ENCODE data around the gene RXRA.

The RXRA gene

DNA sequence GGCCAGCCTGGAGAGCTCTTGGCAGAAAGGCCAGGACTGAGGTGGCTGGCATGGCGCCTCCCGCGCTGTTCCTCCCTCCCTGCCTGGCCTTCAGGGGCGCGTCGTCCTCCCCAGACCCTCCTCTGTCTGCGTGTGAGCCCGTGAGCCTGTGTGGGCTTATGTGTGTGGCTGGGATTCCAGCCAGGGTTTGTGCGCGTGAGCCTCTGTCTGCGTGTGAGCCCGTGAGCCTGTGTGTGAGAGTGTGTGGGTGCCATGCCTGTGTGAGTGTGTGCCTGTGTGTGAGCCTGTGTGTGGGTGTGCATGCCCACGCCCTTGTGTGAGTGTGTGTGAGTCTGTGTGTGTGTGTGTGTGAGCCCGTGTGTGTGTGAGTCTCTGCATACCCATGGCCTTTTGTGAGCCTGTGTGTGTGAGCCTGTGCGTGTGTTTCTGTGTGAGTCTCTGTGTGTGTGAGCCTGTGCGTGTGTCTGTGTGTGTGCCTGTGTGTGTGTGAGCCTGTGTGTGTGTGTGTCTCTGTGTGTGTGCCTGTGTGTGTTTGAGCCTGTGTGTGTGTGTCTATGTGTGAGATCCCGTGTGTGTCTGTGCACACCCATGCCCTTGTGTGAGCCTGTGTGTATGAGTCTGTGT lies 13.0 kb downstream of the RXRA start:
- DNase-seq, result no peak

DNA sequence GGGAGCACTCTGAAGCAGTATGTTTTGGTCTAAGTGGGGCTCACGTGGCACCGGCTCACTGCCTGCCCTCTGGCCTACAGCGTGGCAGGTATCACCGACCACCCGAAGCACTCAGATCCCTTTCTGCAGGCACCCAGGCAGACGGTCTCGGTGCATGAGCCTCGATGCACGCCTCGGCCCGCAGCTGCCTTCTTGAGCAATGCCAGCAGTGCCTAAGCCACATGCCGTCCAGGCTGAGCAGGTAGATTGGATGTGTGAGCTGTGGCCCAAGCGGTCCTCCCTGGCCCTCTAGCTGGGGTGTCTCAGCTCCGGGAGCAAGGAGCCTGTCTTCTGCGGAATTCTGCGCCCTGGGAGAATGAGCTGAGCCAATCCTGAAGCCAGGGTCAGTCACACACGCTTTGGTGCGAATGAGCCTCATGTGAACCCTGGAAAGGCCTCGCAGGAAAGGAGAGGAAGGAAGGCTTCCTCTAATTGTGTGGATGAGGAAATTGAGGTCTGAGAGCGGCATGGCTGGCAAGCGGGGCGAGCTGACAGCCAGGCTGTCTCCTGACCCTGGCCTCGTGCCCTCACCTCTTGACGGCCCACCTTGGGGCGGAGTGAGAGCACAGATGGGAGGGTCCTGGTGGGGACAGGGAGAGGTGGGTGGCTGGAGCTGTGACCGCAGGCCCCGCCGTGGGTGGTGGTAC lies 14.4 kb downstream of the RXRA start:
- no peak for DNase-seq

DNA sequence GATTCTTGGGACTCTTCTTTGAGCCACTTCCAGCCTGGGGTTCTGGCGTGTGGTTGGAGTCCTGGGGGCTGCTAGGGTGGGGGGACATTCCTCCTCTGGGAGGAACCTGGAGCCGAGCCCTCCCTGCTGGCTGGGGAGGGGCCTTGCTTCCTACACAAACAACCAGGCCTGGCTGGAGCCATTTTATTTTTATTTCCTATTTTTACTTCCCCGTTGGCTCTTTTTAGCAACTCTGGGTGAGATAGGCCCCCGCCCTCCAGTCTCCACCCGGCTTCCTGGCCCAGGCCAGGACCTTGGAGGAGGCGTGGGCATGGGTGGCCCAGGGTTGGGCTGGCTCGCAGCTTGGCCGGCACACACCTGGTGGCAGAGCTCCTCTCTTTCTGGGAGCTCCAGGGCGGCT lies 15.1 kb downstream of the RXRA start:
- DNase-seq, result no peak

DNA sequence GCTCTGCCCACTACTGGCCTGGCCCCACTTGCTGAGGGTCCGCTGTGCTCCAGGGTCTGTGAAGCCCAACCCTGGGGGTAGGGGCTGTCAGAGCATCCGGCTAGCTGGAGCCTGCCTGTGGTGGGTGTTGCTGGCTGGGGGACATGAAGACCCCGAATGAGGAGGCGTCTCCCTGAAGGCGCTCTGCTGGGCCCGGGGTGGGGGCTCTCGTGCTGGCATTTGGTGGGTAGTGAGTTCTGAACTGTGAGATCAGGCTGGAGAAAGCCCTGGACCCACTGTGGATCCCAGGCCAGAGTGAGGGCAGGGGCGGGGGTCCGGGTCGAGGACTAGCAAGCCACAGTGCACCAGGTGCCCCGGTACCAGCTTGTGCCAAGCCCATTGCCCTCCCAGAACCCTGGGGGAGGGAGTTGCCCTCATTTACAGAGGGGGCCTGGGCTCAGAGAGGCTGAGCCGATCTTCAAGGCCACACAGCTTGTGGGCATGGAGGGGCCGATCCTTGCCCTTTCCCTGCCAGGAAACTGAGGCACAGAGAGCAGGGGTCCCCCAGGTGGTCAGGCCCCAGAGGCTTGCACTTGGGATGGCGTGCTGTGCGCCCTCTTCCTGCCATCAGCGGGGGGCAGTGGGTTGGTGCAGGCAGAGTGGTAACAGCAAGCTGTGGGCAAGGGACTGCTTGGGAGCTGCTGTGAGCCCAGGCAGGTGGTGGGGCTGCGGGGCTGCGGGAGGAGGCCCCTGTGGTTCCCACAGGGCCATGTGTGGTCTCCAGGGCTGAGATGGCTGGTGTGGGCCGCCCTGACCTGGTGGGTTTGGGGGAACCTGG lies 15.9 kb downstream of the RXRA start:
- no peak for DNase-seq

DNA sequence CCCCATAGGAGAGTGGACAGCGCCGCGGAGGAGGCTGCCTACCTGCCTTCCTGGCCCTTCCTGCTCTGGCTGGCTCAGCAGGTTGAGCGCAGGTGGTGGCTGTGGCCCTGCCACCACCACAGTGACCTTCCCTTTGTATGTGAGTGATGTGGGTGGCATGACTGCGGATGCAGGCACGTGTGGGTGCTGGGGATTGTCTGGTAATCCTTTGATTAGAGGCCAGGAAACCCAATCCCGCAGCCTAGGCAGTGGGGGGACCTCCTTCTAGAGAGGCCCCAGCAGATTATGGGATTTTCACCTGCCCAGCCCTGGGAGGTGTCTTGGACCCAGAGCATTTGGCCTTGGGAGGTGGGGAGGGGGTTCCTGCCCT lies 16.5 kb downstream of the RXRA start:
- no peak for DNase-seq

DNA sequence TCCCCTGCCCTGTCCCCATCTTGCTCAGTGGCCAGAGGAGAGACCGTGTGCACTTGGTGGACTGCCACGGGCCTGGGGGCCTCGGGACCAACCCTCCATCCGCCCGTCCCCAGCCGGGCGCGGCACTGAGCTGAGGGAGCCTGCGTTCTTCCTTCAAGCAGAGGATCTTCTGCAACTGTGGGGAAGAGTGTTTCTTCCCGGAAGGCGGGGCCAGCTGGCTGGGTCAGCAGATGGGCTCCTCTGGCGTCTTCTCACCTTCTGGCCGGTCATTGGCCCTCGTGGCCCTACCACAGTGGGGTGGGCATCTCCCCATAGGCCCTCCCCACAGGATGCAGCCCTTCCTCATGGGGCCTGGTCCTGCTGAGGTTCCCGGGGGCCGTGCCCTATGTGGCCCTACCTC lies 17.4 kb downstream of the RXRA start:
- no peak for DNase-seq

DNA sequence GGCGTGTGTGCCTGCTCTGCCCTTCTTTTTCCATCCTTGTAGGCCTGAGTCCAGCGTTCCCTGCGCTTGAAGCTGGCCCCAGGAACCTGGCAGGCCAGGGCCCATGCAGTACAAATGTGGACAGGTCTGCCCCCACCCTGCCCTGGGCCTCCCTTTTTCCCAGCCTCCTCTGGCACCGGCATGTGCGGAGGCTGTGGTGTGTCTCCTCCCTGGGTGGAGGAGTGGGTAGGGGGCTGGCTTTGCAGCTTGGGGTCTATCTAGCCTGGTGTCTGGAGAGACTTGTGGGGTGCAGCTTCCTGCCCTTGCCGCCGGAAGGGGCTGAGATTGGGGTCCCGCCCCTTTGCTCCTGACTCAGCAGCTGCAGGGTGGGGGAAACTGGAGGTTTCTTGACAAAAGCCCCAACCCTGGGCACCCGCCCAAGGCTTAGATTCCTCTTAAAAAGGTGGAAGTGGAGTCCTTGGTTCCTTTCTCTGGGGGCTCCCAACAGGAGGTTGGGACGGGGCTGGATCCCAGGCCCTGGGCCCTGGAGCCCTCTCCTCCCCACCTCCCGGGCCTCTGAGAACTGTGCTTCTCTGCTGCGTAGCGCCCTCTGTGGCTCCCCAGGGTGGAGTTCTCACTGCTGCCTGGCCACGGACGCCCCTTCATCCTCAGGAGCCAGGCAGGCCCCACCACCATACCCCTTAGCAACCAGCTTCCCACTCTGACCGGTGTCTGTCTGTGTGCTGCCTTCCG lies 18.0 kb downstream of the RXRA start:
- DNase-seq, result no peak

DNA sequence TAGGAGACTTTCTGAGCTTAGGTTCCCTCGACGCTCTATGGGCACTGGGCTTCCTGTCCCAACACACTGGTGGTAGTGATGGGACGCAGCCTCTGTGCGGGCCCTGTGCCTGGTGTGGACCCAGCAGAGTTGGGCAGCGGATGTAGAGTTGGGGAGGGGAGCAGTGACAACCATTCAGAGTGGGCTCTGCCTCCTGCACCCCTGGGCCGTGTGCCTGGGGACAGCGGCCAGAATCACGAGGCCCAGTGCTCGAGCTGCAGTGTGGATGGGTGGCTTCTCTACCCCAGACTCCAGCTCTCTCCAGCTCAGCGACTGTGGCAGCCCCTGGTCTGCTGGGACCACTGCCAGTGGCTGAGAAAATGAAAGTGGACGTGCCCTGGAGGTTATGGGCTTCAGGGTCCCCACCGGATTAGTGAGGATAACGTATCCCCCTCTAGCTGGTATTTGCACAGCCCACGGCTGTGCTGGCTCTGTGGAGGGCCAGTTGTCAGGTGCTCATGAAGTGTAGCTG lies 18.6 kb downstream of the RXRA start:
- DNase-seq, result no peak

DNA sequence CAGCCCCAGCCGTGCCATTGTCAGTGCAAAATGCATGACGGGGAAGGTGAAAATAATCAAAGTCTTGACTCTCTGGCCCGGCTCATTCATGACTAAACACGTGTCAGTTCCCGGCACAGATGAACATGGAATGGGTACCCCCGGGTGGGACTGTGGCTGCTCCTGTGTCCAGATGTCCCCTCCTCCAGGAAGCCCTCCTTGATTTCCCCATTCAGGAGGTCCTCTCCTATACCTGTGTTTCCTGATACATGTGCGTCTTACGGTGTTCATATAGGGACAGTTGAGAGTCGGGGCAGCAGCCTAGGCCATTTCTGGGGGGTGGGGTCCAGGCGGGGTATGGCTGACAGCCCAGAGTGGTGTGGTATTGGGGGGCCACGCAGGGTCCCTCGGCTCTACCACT lies 19.5 kb downstream of the RXRA start:
- DNase-seq, result no peak

DNA sequence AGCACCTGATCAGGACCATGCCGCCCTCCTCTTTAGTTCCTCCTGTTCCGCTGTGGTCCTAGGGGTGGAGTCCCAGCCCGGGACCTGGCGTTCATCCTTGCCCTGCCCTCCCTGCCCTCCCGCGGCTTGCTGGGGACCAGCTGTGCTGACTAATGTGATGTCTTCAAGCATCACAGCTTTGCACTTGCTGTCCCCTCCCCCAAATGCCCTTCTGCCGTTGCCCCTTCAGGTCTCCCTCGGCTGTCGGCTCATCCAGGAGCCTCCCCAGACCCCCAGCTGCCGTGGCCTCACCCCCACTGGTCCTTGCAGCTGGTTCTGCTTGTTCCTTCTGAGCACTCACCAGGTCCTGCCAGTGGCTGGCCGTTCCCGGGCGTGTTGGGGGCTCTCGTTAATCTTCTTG lies 19.9 kb downstream of the RXRA start:
- DNase-seq, result no peak

DNA sequence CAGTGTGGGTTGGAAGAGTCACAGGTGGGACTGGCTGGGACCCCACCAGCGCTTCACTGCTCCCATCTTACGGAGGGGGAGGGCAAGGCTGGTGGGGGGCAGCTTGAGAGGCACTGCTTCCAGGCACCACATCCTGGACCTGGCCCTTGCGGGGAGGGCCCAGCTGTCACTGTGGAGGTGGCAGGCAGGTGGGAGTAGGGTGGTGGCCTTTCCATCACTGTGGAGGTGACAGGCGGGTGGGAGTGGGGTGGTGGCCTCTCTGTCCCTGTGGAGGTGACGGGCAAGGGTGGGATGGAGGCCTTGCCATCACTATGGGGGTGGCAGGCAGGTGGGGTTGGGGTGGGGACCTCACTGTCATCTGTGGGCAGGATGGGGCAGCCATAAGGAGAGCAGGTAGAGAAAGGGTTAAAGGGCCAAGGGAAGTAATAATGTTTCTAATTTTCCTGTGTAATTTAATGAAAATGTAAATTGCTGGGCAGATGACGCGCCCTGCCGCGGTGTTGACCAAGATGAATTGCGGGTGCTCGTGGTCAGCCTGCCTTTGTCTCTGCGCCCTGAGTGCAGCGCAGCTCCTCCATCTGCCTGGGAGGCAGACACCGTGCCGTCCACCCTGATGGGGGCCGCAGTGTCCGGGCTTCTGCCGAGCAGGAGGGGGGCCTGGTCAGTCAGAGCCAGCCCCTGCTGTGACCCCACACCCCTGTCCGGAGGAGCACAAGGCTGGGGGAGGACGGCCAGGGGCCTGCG lies 20.8 kb downstream of the RXRA start:
- DNase-seq, result no peak

DNA sequence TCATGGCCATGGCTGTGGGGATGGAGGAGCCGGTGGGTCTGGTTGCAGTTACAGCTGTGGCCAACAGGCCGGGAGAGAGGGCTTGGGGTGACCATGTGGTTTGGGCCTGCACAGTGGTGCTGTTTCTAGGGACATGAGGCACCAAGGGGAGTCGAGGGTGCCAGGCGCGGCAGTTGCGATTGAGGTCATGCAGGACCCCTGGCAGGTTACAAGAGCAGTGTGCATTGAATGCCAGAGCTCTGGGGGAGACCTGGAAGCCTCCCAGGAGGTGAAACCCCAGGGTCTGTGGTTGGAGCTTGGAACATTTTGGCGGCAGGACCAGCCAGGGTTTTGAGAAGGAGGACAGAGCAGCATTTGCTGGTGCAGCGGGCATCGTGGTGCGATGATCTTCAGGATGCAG lies 21.7 kb downstream of the RXRA start:
- no peak for DNase-seq

DNA sequence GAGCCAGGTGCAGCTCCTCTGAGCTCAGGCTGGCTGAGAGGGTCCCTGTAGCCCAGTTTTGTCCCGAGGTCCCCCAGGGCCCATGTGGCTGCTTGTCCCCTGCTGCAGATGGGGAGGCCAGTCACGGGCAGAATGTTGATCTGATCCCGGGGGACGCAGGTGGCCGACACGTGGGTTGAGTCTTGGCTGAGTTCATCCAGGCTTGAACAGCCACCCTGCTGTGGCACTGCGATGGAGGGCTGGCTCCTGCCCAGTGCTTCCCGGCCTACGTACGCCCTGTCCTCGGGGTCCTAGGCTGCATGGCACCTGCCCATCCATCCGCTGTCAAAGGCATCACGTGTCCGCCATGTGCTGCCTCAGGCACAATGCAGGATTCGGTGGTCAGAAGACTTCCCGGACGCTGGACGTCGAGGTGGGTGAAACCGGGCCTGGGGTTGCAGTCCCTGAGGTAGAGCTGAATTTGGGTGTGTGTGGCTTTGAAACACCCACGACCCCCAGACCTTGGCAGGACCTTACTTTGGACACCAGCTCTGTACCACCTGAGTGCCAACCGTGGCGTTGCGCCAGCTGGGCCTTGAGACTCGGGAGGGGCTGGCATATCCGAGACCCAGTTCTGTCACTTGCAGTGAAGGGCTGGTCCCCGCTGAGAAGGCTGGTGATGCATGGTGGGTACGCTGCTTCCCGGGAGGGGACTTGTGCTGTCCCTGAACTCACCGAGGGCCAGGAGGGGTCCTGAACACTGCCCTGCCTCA lies 22.3 kb downstream of the RXRA start:
- DNase-seq, result no peak

DNA sequence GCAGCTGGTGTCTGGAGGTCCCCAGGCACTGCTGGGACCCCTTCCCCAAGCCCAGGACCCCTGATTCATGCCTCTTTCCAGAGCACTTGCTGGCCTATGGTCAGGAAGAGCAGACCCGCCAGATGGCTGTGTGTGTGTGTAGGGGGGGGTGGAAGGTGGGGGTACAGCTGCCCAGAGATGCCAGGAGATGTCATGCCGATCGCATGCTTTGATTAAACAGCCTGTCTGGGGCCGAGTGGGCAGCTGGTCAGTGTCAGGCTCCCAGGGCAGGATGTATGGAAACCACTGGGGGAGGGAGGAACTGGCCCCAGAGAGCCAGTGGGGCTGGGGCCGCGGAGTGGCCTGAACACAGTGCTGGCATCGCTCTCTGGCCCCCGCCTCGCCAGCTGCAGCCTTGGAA lies 23.7 kb downstream of the RXRA start:
- DNase-seq, result no peak

DNA sequence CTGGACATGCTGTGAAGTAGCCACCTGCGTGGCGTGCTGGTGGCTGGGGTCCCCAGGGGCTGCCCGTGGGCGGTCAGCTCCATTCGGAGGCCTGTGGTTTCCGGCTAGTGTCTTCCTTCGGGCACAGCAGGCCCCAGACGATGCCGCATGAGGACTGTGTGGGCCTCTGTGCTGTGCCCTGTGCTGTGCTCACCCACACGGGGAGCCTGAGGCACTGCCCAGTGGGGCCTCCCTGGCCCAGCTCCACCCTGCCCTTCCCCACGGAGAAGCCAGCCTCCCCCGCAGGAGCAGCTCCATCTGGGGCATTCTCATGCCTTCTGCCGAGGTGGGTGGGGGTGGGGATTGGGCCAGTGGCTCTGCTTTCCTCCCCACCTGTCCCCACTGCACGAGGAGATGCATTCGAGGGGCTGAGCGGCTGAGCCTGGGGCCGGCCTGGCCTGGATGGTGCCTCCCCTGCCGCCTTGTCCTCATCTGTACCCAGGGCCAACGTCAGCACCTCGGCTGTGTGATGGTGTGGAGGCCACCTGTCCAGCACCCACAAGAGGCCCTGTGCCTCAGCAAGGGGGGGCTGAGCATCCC lies 24.2 kb downstream of the RXRA start:
- DNase-seq, result no peak

DNA sequence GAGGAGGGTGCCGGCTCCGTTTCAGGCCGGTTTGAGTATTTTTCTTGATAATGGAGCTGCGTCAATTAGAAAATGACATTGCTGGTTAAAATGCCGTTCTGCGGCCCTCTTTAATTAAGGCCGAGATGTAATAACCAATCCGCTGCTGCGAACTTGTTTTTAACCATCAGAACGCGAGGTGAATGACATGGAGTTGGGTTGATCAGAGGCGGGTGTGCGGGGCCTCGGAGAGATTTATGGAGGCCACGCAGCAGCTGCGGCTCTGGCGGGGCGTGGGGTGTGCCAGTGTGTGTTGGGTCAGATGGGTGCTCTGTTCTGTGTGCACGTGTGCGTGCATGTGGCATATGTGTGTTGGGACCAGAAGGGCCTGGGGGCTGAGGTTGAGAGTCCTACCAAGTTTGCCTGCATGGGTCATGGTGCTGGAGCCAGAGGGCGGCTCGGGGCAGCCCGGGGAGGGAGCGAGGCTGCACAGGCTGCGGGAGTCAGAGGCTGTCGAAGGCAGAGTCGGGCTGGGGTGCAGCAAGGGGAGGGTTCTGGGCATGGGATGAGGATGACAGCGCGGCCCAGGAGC lies 25.4 kb downstream of the RXRA start:
- DNase-seq, result no peak

DNA sequence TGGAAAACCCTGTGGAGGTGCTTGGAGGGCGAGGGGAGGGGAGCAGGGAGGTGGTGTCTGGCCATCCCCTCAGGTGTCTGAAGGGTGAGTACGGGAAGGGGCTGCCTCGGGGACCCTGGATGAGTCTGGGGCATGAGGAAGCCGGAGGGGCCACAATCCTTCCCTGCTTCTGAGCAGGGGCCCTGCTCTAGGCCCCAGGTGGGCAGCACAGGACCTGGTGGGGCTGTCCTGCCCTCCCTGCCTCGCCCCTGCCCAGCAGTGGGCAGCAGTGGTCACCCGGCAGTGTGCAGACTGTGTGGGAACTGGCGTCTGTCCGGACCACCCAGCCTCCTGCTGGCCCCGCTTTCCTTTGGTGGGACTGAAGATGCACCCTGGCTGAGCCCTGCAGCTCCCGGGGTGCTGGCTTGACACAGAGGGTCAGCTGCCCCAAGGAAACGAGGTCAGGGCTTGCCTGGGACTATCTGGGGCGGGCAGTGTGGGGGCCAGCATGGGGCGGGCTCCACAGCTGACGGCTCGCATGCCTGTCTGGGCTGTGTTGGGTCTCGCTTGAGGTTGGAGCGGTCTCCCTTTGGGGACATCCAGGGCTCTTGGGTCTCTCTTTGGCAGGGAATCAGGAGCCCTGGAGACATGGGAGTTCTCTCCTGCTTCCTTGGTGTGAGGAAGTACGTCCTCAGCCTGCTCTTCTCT lies 26.1 kb downstream of the RXRA start:
- no peak for DNase-seq

DNA sequence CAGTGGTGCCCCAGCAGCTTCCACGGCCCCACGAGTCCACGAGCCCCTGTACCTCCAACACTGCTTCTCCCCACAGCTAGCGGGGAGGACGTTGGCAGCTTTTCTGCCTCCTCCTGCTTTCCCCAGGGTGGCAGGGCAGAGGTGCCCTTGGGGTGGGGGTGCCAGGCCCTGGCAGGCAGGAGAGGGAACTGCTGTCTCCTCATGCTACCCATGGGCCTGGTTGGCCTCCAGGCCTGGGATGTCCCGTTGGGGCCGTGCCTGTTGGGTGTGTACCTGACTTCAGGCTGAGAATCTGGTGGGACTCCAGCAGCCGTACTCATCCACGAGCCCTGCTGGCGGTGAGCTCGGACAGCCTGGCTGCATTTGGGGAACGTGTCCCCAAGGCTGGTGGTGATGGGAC lies 27.3 kb downstream of the RXRA start:
- no peak for DNase-seq

DNA sequence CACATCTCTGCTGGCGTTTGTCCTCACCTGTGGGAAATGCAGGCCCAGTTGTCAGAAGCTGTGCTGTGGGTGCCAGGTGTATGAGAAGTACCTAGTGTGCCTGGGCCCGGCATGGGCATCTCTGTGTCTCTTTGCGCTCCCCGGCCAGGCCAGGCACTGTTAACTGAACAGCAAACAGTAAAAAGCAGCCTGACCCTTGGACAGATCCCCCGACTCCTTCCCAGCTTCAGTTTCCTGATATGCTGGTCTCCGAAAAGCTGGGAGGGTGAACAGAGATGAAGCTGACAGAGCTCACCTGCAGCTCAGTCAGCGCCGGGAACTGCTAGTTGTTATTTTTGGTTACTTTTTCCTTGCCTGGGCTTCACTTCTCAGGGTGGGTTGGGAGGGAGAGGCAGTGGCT lies 28.9 kb downstream of the RXRA start:
- DNase-seq, result no peak

DNA sequence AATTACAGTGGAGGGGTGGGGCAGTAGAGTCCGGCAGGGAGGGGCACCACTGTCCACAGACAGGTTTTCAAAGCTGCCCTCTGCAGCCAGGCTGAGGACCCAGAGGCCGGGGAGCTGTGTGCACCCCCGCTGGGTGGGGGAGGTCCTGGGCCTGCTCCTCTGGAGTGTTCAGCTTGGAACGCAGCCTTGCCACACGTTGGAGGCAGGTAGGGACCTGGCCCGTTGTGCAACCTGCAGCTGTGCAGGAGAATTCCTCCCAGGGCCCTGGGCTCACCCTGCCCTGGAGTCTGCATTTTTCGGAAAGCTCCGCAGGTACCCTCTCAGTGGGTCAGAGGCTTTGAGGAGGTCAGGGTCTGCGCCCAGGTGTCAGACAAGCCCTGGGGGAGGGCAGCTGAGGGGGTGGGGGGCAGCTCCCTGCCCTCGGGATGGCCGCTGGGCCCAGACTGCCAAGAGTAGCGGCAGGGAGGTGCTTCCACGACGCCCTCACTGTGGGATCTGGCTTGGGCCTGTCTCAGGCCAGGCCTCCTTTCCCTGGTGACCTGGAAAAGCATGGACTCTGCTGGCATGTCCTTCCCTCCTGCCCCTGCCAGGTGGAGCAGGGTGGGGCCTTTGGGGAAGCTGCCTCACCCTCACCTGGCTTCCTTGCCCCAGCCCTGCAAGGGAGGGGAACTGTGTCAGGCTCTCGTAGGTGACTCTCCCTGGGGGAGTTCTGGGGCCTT lies 29.5 kb downstream of the RXRA start:
- no peak for DNase-seq

All from DMS 273 treated with DMSO at 0.1 percent for 48 hours (cell line).